C4-2B (cell line): ENCODE results near the gene GJC2.

Source experiments
- H3K27ac ChIP-seq: fragments of 450-650 bp; 2 replicates; pipeline ENCODE4 v1.5.1; 2017
- ZFX ChIP-seq: fragments of 450-650 bp; IDR thresholded peaks from 2 replicates; pipeline ENCODE4 v1.6.1; 2017
- TF ChIP-seq, protein P1 (sequence below): fragments of 450-650 bp; conservative IDR thresholded peaks from 2 replicates; pipeline ENCODE4 v1.5.1; 2017; ENCODE audit warnings: mild to moderate bottlenecking

GJC2 gene

DNA sequence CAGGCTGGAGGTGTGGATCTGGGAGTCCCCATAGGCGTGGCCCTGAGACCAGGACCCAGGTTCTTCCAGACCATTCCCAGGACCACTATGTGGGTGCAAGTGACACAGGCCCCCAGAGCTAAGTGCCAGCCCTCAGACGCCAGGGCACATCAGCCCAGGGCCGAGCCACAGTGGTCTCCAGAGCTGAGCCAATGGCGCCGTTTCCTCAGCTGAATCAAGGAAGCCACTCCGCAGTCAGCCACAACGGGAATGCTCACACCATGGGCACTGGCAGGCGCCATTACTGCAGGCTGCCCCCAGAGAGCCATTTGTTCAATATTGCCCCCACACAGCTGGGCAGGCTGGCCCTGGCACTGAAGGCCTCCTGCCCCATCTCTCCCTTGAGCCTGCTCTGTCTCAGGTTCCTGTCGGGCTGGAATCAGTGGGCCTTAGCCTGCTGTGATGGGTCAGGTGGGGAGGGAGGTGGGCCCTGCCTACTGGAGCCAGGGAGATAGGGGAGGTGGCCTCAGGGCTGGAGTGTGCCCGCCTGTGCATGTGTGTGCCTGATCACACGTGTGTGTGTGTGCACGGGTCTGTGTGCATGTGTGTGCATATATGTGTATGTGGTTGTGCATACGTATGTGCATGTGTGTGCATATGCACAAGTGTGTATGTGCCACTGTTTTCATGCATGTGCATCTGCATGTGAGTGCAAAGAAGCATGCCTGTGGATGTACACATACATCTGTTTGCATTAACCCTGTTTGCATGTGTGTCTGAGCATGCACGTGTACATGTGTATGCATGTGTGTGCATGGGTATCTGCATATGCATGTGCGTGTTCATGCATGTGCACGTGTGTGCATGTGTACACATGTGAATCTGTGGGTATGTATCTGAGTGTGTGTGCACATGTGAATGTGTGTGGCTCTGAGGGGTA is 6.1 kb downstream of the GJC2 start:
- TF ChIP-seq, protein P1, sequence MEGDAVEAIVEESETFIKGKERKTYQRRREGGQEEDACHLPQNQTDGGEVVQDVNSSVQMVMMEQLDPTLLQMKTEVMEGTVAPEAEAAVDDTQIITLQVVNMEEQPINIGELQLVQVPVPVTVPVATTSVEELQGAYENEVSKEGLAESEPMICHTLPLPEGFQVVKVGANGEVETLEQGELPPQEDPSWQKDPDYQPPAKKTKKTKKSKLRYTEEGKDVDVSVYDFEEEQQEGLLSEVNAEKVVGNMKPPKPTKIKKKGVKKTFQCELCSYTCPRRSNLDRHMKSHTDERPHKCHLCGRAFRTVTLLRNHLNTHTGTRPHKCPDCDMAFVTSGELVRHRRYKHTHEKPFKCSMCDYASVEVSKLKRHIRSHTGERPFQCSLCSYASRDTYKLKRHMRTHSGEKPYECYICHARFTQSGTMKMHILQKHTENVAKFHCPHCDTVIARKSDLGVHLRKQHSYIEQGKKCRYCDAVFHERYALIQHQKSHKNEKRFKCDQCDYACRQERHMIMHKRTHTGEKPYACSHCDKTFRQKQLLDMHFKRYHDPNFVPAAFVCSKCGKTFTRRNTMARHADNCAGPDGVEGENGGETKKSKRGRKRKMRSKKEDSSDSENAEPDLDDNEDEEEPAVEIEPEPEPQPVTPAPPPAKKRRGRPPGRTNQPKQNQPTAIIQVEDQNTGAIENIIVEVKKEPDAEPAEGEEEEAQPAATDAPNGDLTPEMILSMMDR: no peak
- TF ChIP-seq ZFX: no peak
- H3K27ac ChIP-seq: no peak overlapping the region

DNA sequence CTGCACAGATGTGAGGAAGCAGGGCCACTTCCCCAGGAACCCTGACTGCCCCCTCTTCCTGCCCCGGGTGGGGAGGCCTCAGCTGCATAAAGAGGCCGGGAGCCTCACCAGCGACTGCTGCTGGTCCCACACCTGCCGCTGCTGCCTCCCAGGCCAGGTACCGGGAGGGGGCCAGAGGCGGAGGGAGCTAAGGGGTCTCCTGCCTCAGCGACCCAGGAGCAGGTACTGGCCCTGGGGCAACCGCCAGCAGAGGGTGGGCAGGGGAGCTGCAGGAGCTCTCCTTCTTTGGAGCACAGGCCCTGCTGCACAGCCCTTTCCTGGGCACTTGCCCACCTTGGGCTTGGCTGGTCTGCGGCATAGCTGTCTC is 6.8 kb downstream of the GJC2 start:
- H3K27ac ChIP-seq: no peak overlapping the region
- TF ChIP-seq, protein P1: no peak
- TF ChIP-seq ZFX: no peak

DNA sequence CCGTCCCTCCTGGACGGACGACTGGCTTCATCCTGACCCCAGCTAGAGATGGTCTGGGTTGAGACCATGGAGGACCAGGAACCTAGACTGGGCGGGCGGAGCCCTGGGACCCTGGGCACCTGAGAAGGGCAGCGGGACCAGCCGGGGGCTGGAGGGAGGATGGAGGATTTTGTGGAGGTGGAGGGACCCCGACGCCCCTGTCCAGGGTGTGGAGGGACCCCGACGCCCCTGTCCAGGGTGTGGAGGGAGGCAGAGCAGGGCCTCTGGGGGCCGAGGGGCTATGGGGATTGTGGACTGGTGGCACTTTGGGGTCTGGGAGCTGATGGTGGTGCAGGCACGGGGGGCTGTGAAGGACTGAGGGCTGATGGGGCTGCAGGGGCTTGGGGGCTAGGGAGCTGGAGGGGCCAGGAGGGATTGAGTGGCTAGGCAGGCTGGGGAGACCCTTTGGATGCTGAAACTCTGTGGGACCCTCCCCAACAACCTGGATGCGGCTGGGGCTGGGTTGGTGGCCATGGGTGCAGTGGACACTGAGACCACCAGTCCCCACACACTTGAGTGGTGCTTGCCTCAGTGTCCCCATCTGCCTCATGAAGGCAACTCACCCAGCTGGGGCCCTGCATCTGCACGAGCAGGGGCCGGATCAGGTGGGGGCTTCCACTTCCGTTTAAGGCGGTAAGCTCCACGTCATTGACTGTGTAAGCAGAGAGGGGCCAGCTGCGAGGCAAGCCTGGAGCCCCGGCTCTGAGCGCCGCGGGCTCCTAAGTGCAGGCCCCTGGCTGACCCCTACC is 7.4 kb downstream of the GJC2 start:
- no peak overlapping the region for H3K27ac ChIP-seq
- TF ChIP-seq ZFX: no peak
- TF ChIP-seq, protein P1: no peak

DNA sequence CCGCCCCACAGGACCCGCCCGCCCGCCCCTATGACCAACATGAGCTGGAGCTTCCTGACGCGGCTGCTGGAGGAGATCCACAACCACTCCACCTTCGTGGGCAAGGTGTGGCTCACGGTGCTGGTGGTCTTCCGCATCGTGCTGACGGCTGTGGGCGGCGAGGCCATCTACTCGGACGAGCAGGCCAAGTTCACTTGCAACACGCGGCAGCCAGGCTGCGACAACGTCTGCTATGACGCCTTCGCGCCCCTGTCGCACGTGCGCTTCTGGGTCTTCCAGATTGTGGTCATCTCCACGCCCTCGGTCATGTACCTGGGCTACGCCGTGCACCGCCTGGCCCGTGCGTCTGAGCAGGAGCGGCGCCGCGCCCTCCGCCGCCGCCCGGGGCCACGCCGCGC is 8.0 kb downstream of the GJC2 start:
- no peak overlapping the region for H3K27ac ChIP-seq

DNA sequence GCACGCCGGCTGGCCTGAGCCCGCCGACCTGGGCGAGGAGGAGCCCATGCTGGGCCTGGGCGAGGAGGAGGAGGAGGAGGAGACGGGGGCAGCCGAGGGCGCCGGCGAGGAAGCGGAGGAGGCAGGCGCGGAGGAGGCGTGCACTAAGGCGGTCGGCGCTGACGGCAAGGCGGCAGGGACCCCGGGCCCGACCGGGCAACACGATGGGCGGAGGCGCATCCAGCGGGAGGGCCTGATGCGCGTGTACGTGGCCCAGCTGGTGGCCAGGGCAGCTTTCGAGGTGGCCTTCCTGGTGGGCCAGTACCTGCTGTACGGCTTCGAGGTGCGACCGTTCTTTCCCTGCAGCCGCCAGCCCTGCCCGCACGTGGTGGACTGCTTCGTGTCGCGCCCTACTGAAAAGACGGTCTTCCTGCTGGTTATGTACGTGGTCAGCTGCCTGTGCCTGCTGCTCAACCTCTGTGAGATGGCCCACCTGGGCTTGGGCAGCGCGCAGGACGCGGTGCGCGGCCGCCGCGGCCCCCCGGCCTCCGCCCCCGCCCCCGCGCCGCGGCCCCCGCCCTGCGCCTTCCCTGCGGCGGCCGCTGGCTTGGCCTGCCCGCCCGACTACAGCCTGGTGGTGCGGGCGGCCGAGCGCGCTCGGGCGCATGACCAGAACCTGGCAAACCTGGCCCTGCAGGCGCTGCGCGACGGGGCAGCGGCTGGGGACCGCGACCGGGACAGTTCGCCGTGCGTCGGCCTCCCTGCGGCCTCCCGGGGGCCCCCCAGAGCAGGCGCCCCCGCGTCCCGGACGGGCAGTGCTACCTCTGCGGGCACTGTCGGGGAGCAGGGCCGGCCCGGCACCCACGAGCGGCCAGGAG is 8.6 kb downstream of the GJC2 start:
- TF ChIP-seq, protein P1: no peak
- no peak for TF ChIP-seq ZFX
- no peak overlapping the region for H3K27ac ChIP-seq

More for the DNA sequence above, 8.0 kb downstream of the GJC2 start:
- TF ChIP-seq, protein P1: no peak
- TF ChIP-seq ZFX: no peak

DNA sequence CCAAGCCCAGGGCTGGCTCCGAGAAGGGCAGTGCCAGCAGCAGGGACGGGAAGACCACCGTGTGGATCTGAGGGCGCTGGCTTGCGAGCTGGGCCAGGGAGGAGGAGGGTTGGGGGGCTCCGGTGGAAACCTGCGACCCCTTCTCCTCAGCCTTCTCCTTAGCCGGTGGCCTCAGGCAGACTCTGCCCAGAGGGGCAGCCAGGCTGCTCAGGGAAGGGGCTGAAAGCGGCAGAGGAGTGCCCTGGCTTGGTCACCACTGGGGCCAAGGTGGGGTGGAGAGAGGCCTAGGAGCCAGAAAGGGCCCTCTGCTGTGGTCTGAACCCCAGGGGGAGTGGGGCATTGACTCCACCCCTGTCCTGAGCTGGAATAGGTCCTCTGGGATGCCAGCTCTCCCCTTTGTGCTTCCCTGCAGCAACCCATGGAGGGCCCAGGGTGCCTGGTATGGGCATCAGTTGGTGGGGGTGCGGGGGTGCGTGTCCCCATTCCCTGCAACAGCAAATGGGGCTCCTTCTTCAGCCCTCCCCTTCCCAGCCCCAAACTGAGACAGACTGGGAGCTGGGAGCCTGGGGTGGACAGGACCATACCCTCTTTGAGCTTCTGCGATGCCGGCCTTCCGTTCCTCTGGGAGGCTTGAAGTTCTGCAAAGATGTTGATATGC is 9.4 kb downstream of the GJC2 start:
- TF ChIP-seq, protein P1: no peak
- TF ChIP-seq ZFX: no peak
- no peak overlapping the region for H3K27ac ChIP-seq
